Upper lobe of left lung (tissue), 6 donors: ENCODE data around the gene TTLL6. TPM values are rescaled to one million over a fixed set of nuclear protein-coding genes. Genes with fewer than 3 reads are reported as not detected.

Source experiments
- ATAC-seq, 2 donors: fragments of 200-7000 bp; cut with Tn5 transposase; one replicate each; pipeline ENCODE4 v1.9.1; 2022; ENCODE audit warnings: mild to moderate bottlenecking in 2 of 2, moderate library complexity in 2 of 2; ENCODE audit not compliant: low FRiP score in 2 of 2
- DNase-seq, 2 donors: peaks; one replicate each; pipeline ENCODE4 v3.0.0-alpha.2; 2019 to 2020
- H3K27ac ChIP-seq, 4 donors: fragments of 200-600 bp; sonication (generic); one replicate each; pipeline ENCODE4 v1.5.1; 2016 to 2019
- H3K27me3 ChIP-seq, 4 donors: fragments of 200-600 bp; sonication (generic); one replicate each; pipeline ENCODE4 v1.5.1; 2017 to 2019
- H3K36me3 ChIP-seq, 4 donors: fragments of 200-600 bp; sonication (generic); one replicate each; pipeline ENCODE4 v1.5.1; 2016 to 2019
- H3K4me1 ChIP-seq, 4 donors: fragments of 200-600 bp; sonication (generic); one replicate each; pipeline ENCODE4 v1.5.1; 2018 to 2019
- H3K4me3 ChIP-seq, 4 donors: fragments of 200-600 bp; sonication (generic); one replicate each; pipeline ENCODE4 v1.5.1; 2017 to 2019; ENCODE audit warnings: mild to moderate bottlenecking in 2 of 4, moderate library complexity in 1 of 4
- H3K9me3 ChIP-seq, 4 donors: fragments of 200-600 bp; sonication (generic); one replicate each; pipeline ENCODE4 v1.5.1; 2018 to 2019
- CTCF ChIP-seq, 6 experiments: fragments of 450-650 bp in 4 of 6; fragments of 200-600 bp in 2 of 6; sonication (generic) in 2 of 6; IDR thresholded peaks; one replicate each; pipeline ENCODE4 v1.5.1; 2016 to 2019; ENCODE audit warnings: antibody characterized with exemption in 6 of 6
- EP300 ChIP-seq, 4 donors: sonication (generic); formaldehyde crosslinking; IDR thresholded peaks; one replicate each; pipeline ENCODE4 v1.5.1; 2017; ENCODE audit warnings: antibody characterized with exemption in 4 of 4, control low read depth in 2 of 4
- POLR2A ChIP-seq, 4 donors: fragments of 450-650 bp; IDR thresholded peaks; one replicate each; pipeline ENCODE4 v1.5.1; 2016 to 2017; ENCODE audit warnings: antibody characterized with exemption in 4 of 4, mild to moderate bottlenecking in 2 of 4
- POLR2AphosphoS5 ChIP-seq, 2 donors: sonication (generic); formaldehyde crosslinking; IDR thresholded peaks; one replicate each; pipeline ENCODE4 v1.5.1; 2017; ENCODE audit warnings: antibody characterized with exemption in 2 of 2
- WGBS, 2 donors: methylation state at CpG; one replicate each; pipeline ENCODE4 v1.1.5; 2017 to 2018; 5-methylcytosine and 5-hydroxymethylcytosine counted together
- total RNA-seq, 6 donors: library from RNA; depleted of rRNA in 4 of 6; stranded (reverse); fragments of >200 nt in 4 of 6; gene quantifications; one replicate each; pipeline versions ENCODE4 v1.1.0 to v1.2.1, GENCODE V29; 2016 to 2021
- donor health status: DM: no; HTN: no; CAD: no; lungs with moderate emphysema.
- donor health status: DM: no; HTN: yes; CAD: no; lungs with severe emphysema.

TTLL6 gene
- total RNA-seq, 6 donors from 2014 or later = 0.69 to 12.1 (median 1.5) TPM

- peaks cover 10 to 21% (median 15%) of the 10 kb centered on the region in 4 donors for H3K4me1 ChIP-seq
- no peaks in the 10 kb centered on the region for H3K9me3 ChIP-seq
- H3K27me3 ChIP-seq = peaks cover 0 to 6% (median 0%) of the 10 kb centered on the region in 4 donors
- H3K36me3 ChIP-seq = no peaks in the 10 kb centered on the region
- peak overlapping the region in 3 of 4 donors; percentile 46 to 56 (median 50) for H3K27ac ChIP-seq
- TF ChIP-seq EP300 (IDR thresholded peaks at IDR 0.05) = no peak
- ATAC-seq (no peak), DNase-seq (no peak)
- WGBS, 2 donors = 8 to 13% methylated on average over 7 of the region's 7 CpGs
- H3K4me3 ChIP-seq = peak overlapping the region in 3 of 4 donors; percentile 43 to 52 (median 49)
These were observed 623 bp downstream of the TTLL6 start for GRCh38 chr17:48816438-48816773.

GRCh38 chr17:48815311-48815710 lies 1.7 kb downstream of the TTLL6 start:
- no peak overlapping the region for H3K27ac ChIP-seq
- peaks cover 0 to 6% (median 0%) of the 10 kb centered on the region in 4 donors for H3K27me3 ChIP-seq
- WGBS, 2 donors = 68 to 72% methylated on average over 3 of the region's 3 CpGs
- TF ChIP-seq CTCF (IDR thresholded peaks at IDR 0.05) = no peak
- TF ChIP-seq EP300 (IDR thresholded peaks at IDR 0.05) = no peak
- no peaks in the 10 kb centered on the region for H3K36me3 ChIP-seq
- H3K4me3 ChIP-seq = no peak overlapping the region
- no peak for ATAC-seq
- peaks cover 10 to 22% (median 17%) of the 10 kb centered on the region in 4 donors for H3K4me1 ChIP-seq
- no peaks in the 10 kb centered on the region for H3K9me3 ChIP-seq
- no peak for DNase-seq

GRCh38 chr17:48814504-48814903 lies 2.5 kb downstream of the TTLL6 start:
- no peak for DNase-seq
- Histone ChIP-seq H3K27me3 (peaks cover 0 to 6% (median 0%) of the 10 kb centered on the region in 4 donors), H3K4me3 (no peak overlapping the region), H3K4me1 (peaks cover 10 to 25% (median 17%) of the 10 kb centered on the region in 4 donors), H3K36me3 (no peaks in the 10 kb centered on the region), H3K27ac (no peak overlapping the region), H3K9me3 (no peaks in the 10 kb centered on the region)
- no peak for TF ChIP-seq EP300 (IDR thresholded peaks at IDR 0.05)
- TF ChIP-seq CTCF (IDR thresholded peaks at IDR 0.05) = peak; percentile 51 to 75 (median 57)
- no peak for TF ChIP-seq POLR2A (IDR thresholded peaks at IDR 0.05)
- peak in 1 of 2 donors; percentile 42 for ATAC-seq
- 34 to 39% methylated on average over 7 of the region's 7 CpGs for WGBS, 2 donors

GRCh38 chr17:48812001-48812400 lies 5.0 kb downstream of the TTLL6 start:
- no peak for DNase-seq
- no peak overlapping the region for H3K27ac ChIP-seq
- no peaks in the 10 kb centered on the region for H3K9me3 ChIP-seq
- peaks cover 0 to under 1% (median 0%) of the 10 kb centered on the region in 4 donors for H3K27me3 ChIP-seq
- no peak for ATAC-seq
- H3K36me3 ChIP-seq = no peaks in the 10 kb centered on the region
- H3K4me1 ChIP-seq = peaks cover 4 to 20% (median 9%) of the 10 kb centered on the region in 4 donors
- TF ChIP-seq EP300 (IDR thresholded peaks at IDR 0.05) = no peak
- TF ChIP-seq POLR2AphosphoS5 (IDR thresholded peaks at IDR 0.05) = no peak
- no peak for TF ChIP-seq CTCF (IDR thresholded peaks at IDR 0.05)
- no peak overlapping the region for H3K4me3 ChIP-seq
- WGBS, 2 donors = 53 to 70% methylated on average over 3 of the region's 3 CpGs

- TF ChIP-seq POLR2AphosphoS5 (IDR thresholded peaks at IDR 0.05) (peak in 1 of 2 donors; percentile 20), CTCF (IDR thresholded peaks at IDR 0.05) (no peak), EP300 (IDR thresholded peaks at IDR 0.05) (peak in 1 of 4 donors; percentile 61)
- H3K27ac ChIP-seq = peak overlapping the region in 1 of 4 donors; percentile 44
- ATAC-seq (peak; percentile 40 to 76), DNase-seq (peak in 1 of 2 donors; percentile 80)
- H3K4me3 ChIP-seq = no peak overlapping the region
- 31 to 56% methylated on average over 4 of the region's 4 CpGs for WGBS, 2 donors
- no peaks in the 10 kb centered on the region for H3K27me3 ChIP-seq
- peaks cover 0 to 16% (median 9%) of the 10 kb centered on the region in 4 donors for H3K4me1 ChIP-seq
- no peaks in the 10 kb centered on the region for H3K36me3 ChIP-seq
- H3K9me3 ChIP-seq = no peaks in the 10 kb centered on the region
These were observed 7.8 kb downstream of the TTLL6 start for GRCh38 chr17:48809182-48809581.
